Endothelial cell of umbilical vein (primary cell): ENCODE results near the gene CMSS1. TPM values are rescaled to one million over a fixed set of nuclear protein-coding genes. Genes with fewer than 3 reads are reported as not detected.

Source experiments
- BruUV-seq: library from RNA; stranded (reverse); fragments of 400-500 nt; replicated peaks from 2 replicates; lab custom pipeline; 2021; lab: Mats Ljungman, UMichigan
- CTCF ChIA-PET: fragments of 300-600, 350-600 bp; sonication (Branson Sonifier 250); formaldehyde crosslinking; loops from one replicate; lab custom pipeline; 2021; ENCODE audit warnings: antibody characterized with exemption, inconsistent platforms; lab: Charles Lee
- POLR2A ChIA-PET: fragments of 300-600, 350-600 bp; sonication (Branson Sonifier 250); formaldehyde crosslinking; loops from one replicate; lab custom pipeline; 2021; ENCODE audit warnings: antibody characterized with exemption, inconsistent platforms; lab: Charles Lee
- DNase-seq: peaks from one replicate; pipeline ENCODE4 v3.0.0-alpha.2; 2011; ENCODE audit warnings: low read depth, low spot score
- FAIRE-seq: peaks from 2 replicates; lab custom pipeline; 2011; peaks lifted over from hg19 to GRCh38; lab: Jason Lieb, UNC
- H2AFZ ChIP-seq: 2 replicates; pipeline ENCODE4 v1.6.0; 2012; ENCODE audit warnings: low read depth, low read length, control low read depth, inconsistent platforms
- H3K27ac ChIP-seq: 2 replicates; pipeline ENCODE4 v1.5.1; 2011; ENCODE audit warnings: low read depth, mild to moderate bottlenecking, control low read depth, low read length, moderate library complexity; ENCODE audit not compliant: insufficient read depth
- H3K27me3 ChIP-seq, 2 experiments: 2 replicates each; pipeline versions ENCODE4 v1.6.0 to v1.6.1; 2011; ENCODE audit warnings: low read length in 2 of 2, mixed read lengths in 1 of 2; ENCODE audit not compliant: control insufficient read depth in 2 of 2, insufficient read depth in 2 of 2
- H3K36me3 ChIP-seq, 2 experiments: 2 replicates in 1 of 2; 3 replicates in 1 of 2; pipeline ENCODE4 v1.5.1; 2011; ENCODE audit warnings: low read length in 2 of 2, mild to moderate bottlenecking in 1 of 2, moderate library complexity in 1 of 2; ENCODE audit not compliant: control insufficient read depth in 2 of 2, insufficient read depth in 2 of 2; ENCODE audit errors: extremely low read depth in 1 of 2
- H3K4me1 ChIP-seq: 3 replicates; pipeline ENCODE4 v1.5.1; 2011; ENCODE audit warnings: mild to moderate bottlenecking, low read length; ENCODE audit not compliant: control insufficient read depth, insufficient read depth; ENCODE audit errors: extremely low read depth
- H3K4me2 ChIP-seq: 2 replicates; pipeline ENCODE4 v1.6.1; 2011; ENCODE audit warnings: low read length, control low read depth, mixed read lengths; ENCODE audit not compliant: insufficient read depth
- H3K4me3 ChIP-seq, 3 experiments: fragments of 200-600 bp in 1 of 3; sonication (generic), shearing (Covaris generic) in 1 of 3; replicated peaks in 1 of 3; 2 replicates each; pipeline ENCODE4 v1.5.1; 2011 to 2016; ENCODE audit warnings: control low read depth in 3 of 3, low read length in 3 of 3, mild to moderate bottlenecking in 2 of 3, inconsistent platforms in 1 of 3, low read depth in 1 of 3, moderate library complexity in 1 of 3; ENCODE audit not compliant: insufficient read depth in 1 of 3
- H3K79me2 ChIP-seq: 2 replicates; pipeline ENCODE4 v1.6.0; 2012; ENCODE audit warnings: low read length, inconsistent platforms; ENCODE audit not compliant: control insufficient read depth, insufficient read depth
- H3K9ac ChIP-seq: replicated peaks from 2 replicates; pipeline ENCODE3; 2011; ENCODE audit warnings: low read length, control low read depth; ENCODE audit not compliant: insufficient read depth; ENCODE audit errors: extremely low read depth
- H3K9me1 ChIP-seq: replicated peaks from 3 replicates; pipeline ENCODE4 v1.6.0; 2011; ENCODE audit warnings: mild to moderate bottlenecking, low read length; ENCODE audit not compliant: control insufficient read depth, insufficient read depth; ENCODE audit errors: extremely low read depth
- H3K9me3 ChIP-seq: replicated peaks from 2 replicates; pipeline ENCODE4 v1.5.1; 2012; ENCODE audit warnings: low read length, inconsistent platforms; ENCODE audit not compliant: control insufficient read depth, insufficient read depth
- H4K20me1 ChIP-seq: replicated peaks from 2 replicates; pipeline ENCODE3; 2011; ENCODE audit warnings: mild to moderate bottlenecking, low read length; ENCODE audit not compliant: control insufficient read depth, insufficient read depth; ENCODE audit errors: extremely low read depth
- CTCF ChIP-seq, 2 donors: IDR thresholded peaks; 1 replicate in 1 of 2; 2 replicates in 1 of 2; pipeline ENCODE4 v1.5.1; 2011; ENCODE audit warnings: low read length in 2 of 2, mild to moderate bottlenecking in 2 of 2, moderate library complexity in 2 of 2, control low read depth in 1 of 2, inconsistent platforms in 1 of 2, low read depth in 1 of 2; ENCODE audit not compliant: insufficient read depth in 1 of 2; ENCODE audit errors: extremely low read depth in 1 of 2
- EZH2 ChIP-seq: IDR thresholded peaks from 2 replicates; pipeline ENCODE4 v1.6.1; 2012; ENCODE audit warnings: borderline replicate concordance, low read depth, mild to moderate bottlenecking, moderate library complexity, low read length, inconsistent platforms; ENCODE audit not compliant: severe bottlenecking
- FOS ChIP-seq: IDR thresholded peaks from 2 replicates; pipeline ENCODE4 v1.6.1; 2011; ENCODE audit warnings: mild to moderate bottlenecking, low read length, moderate library complexity, borderline replicate concordance; ENCODE audit not compliant: insufficient read depth
- GATA2 ChIP-seq: IDR thresholded peaks from 2 replicates; pipeline ENCODE4 v1.7.0; 2011; ENCODE audit warnings: low read depth, mild to moderate bottlenecking, moderate library complexity, mixed read lengths, low read length; ENCODE audit not compliant: insufficient read length, insufficient read depth
- JUN ChIP-seq: IDR thresholded peaks from 2 replicates; pipeline ENCODE4 v1.6.1; 2011; ENCODE audit warnings: borderline replicate concordance, low read depth; ENCODE audit not compliant: insufficient read length, insufficient read depth
- MAX ChIP-seq: IDR thresholded peaks from 2 replicates; pipeline ENCODE4 v1.6.1; 2011; ENCODE audit not compliant: insufficient read depth, insufficient read length
- MYC ChIP-seq: IDR thresholded peaks from one replicate; pipeline ENCODE4 v1.6.1; 2011; ENCODE audit warnings: mild to moderate bottlenecking, low read depth, low read length
- POLR2A ChIP-seq: IDR thresholded peaks from 2 replicates; pipeline ENCODE4 v1.6.1; 2012; ENCODE audit warnings: low read depth, mild to moderate bottlenecking, control low read depth, low read length
- POLR2AphosphoS5 ChIP-seq: IDR thresholded peaks from 2 replicates; pipeline ENCODE4 v1.6.1; 2012; ENCODE audit warnings: low read depth, mild to moderate bottlenecking, control low read depth, low read length, moderate library complexity; ENCODE audit not compliant: insufficient read depth
- dilution Hi-C: fragments of 300-500 bp; cut with MboI; formaldehyde crosslinking; loops from one replicate; pipeline ENCODE4 v1.15.0; 2019; ENCODE audit warnings: low sequenced_read_pairs; ENCODE audit not compliant: extremely low pct_ligation_motif_present
- intact Hi-C: fragments of 100-400 bp; cut with micrococcal nuclease; formaldehyde crosslinking; loops from one replicate; pipeline ENCODE4 v1.10.0; 2022
- polyA plus RNA-seq, 4 experiments: library from polyadenylated mRNA; depleted of rRNA in 3 of 4; stranded (reverse) in 3 of 4; unstranded in 1 of 4; fragments of >200 nt; gene quantifications; 2 replicates each; pipeline versions ENCODE4 v1.2.1 to v1.2.3, GENCODE V29; 2011 to 2012; ENCODE audit warnings: missing spikeins in 1 of 4
- total RNA-seq: library from RNA; stranded (reverse); gene quantifications from 2 replicates; pipeline ENCODE4 v1.2.3, GENCODE V29; 2021

The CMSS1 gene
- total and polyA plus RNA-seq, 2 donors (not counting 3 experiments of a cell fraction or from before 2014, with no cell fraction given) = 9.7 to 60.6 TPM

GRCh38 chr3:99863002-99863401, 45.3 kb downstream of the CMSS1 start:
- TF ChIP-seq JUN = no peak
- no peak for TF ChIP-seq POLR2AphosphoS5
- no peak for TF ChIP-seq MYC
- no peak for TF ChIP-seq POLR2A
- no peak for TF ChIP-seq EZH2
- no peak for TF ChIP-seq GATA2
- TF ChIP-seq MAX = no peak
- TF ChIP-seq FOS = no peak
- no peak for TF ChIP-seq CTCF (IDR thresholded peaks at IDR 0.05; ENCODE audit: extremely low read depth in 1 of 2, insufficient read depth in 1 of 2, low read depth in 1 of 2, low read length in 2 of 2)
- H4K20me1 ChIP-seq = peaks cover under 1% of the 10 kb centered on the region
- H3K4me3 ChIP-seq = no peak overlapping the region
- ChIA-PET POLR2A (no interaction called here), CTCF (interaction anchor here (5.2 kb wide), 1 partner anchor 391 kb away, joined by 26 read pairs; no protein-coding TSS in a partner anchor)
- BruUV-seq = no TSS peak
- H3K36me3 ChIP-seq = peaks cover 0 to 3% of the 10 kb centered on the region in 2 experiments
- no peak overlapping the region for H2AFZ ChIP-seq
- FAIRE-seq (no peak), DNase-seq (no peak)
- no peaks in the 10 kb centered on the region for H3K9me3 ChIP-seq
- H3K79me2 ChIP-seq = peaks cover 46% of the 10 kb centered on the region
- no peak overlapping the region for H3K4me2 ChIP-seq
- intact Hi-C loops (no loop called here), dilution Hi-C loops (no loop called here)
- H3K9ac ChIP-seq = no peak overlapping the region
- peak overlapping the region; percentile 57 for H3K27ac ChIP-seq
- H3K9me1 ChIP-seq = no peaks in the 10 kb centered on the region
- H3K27me3 ChIP-seq = no peaks in the 10 kb centered on the region
- H3K4me1 ChIP-seq = peaks cover 51% of the 10 kb centered on the region
